Measurements from ENCODE around the gene PDE8B. TPM values are rescaled to one million over a fixed set of nuclear protein-coding genes. Genes with fewer than 3 reads are reported as not detected.

PDE8B gene
- total RNA-seq, 1 experiment from 2014 or later, result 0.54 TPM

GRCh38 chr5:77398896-77399295 lies 188.4 kb downstream of the PDE8B start:
- DNase-seq, result no peak
- H3K4me3 Mint-ChIP-seq (ENCODE audit: low read depth, unreplicated experiment), result no peak overlapping the region
- H3K27ac Mint-ChIP-seq (ENCODE audit: unreplicated experiment), result no peak overlapping the region

GRCh38 chr5:77400645-77401044 lies 190.2 kb downstream of the PDE8B start:
- Mint-ChIP-seq H3K9me3 (ENCODE audit: low read depth, unreplicated experiment) (no peaks in the 10 kb centered on the region), H3K4me3 (ENCODE audit: low read depth, unreplicated experiment) (no peak overlapping the region), H3K27me3 (ENCODE audit: unreplicated experiment) (no peaks in the 10 kb centered on the region), H3K36me3 (ENCODE audit: insufficient read depth, unreplicated experiment) (no peaks in the 10 kb centered on the region), H3K27ac (ENCODE audit: unreplicated experiment) (no peak overlapping the region), H3K4me1 (ENCODE audit: low read depth, unreplicated experiment) (no peaks in the 10 kb centered on the region)
- CTCF ChIA-PET, result no interaction called here
- TF ChIP-seq CTCF (IDR thresholded peaks at IDR 0.05; ENCODE audit: unreplicated experiment), result no peak
- intact Hi-C loops (cut with micrococcal nuclease; ENCODE audit: unreplicated experiment), result no loop called here
- no TSS peak for BruUV-seq (replicated peaks)
- DNase-seq, result no peak

More at GRCh38 chr5:77398896-77399295, 188.4 kb downstream of the PDE8B start:
- H3K4me1 Mint-ChIP-seq (ENCODE audit: low read depth, unreplicated experiment), result no peaks in the 10 kb centered on the region
- intact Hi-C loops (cut with micrococcal nuclease; ENCODE audit: unreplicated experiment), result no loop called here
- no peaks in the 10 kb centered on the region for H3K36me3 Mint-ChIP-seq (ENCODE audit: insufficient read depth, unreplicated experiment)
- no peaks in the 10 kb centered on the region for H3K9me3 Mint-ChIP-seq (ENCODE audit: low read depth, unreplicated experiment)
- BruUV-seq (replicated peaks), result no TSS peak
- no peak for TF ChIP-seq CTCF (IDR thresholded peaks at IDR 0.05; ENCODE audit: unreplicated experiment)
- CTCF ChIA-PET, result no interaction called here
- H3K27me3 Mint-ChIP-seq (ENCODE audit: unreplicated experiment), result no peaks in the 10 kb centered on the region

GRCh38 chr5:77402796-77403195 lies 192.3 kb downstream of the PDE8B start:
- Mint-ChIP-seq H3K9me3 (ENCODE audit: low read depth, unreplicated experiment) (no peaks in the 10 kb centered on the region), H3K27me3 (ENCODE audit: unreplicated experiment) (peaks cover 11% of the 10 kb centered on the region), H3K36me3 (ENCODE audit: insufficient read depth, unreplicated experiment) (no peaks in the 10 kb centered on the region), H3K4me3 (ENCODE audit: low read depth, unreplicated experiment) (no peak overlapping the region), H3K27ac (ENCODE audit: unreplicated experiment) (no peak overlapping the region), H3K4me1 (ENCODE audit: low read depth, unreplicated experiment) (no peaks in the 10 kb centered on the region)
- no TSS peak for BruUV-seq (replicated peaks)
- intact Hi-C loops (cut with micrococcal nuclease; ENCODE audit: unreplicated experiment), result no loop called here
- no peak for DNase-seq
- CTCF ChIA-PET, result no interaction called here
- no peak for TF ChIP-seq CTCF (IDR thresholded peaks at IDR 0.05; ENCODE audit: unreplicated experiment)

- no peaks in the 10 kb centered on the region for H3K9me3 Mint-ChIP-seq (ENCODE audit: low read depth, unreplicated experiment)
- no peak for DNase-seq
- H3K4me3 Mint-ChIP-seq (ENCODE audit: low read depth, unreplicated experiment), result no peak overlapping the region
- CTCF ChIA-PET, result interaction anchor here (0.6 kb wide), 1 partner anchor 1091 kb away, joined by 3 read pairs; no protein-coding TSS in a partner anchor
- H3K36me3 Mint-ChIP-seq (ENCODE audit: insufficient read depth, unreplicated experiment), result no peaks in the 10 kb centered on the region
- TF ChIP-seq CTCF (IDR thresholded peaks at IDR 0.05; ENCODE audit: unreplicated experiment), result no peak
- peaks cover 20% of the 10 kb centered on the region for H3K27me3 Mint-ChIP-seq (ENCODE audit: unreplicated experiment)
- no peaks in the 10 kb centered on the region for H3K4me1 Mint-ChIP-seq (ENCODE audit: low read depth, unreplicated experiment)
- H3K27ac Mint-ChIP-seq (ENCODE audit: unreplicated experiment), result no peak overlapping the region
- no TSS peak for BruUV-seq (replicated peaks)
- intact Hi-C loops (cut with micrococcal nuclease; ENCODE audit: unreplicated experiment), result no loop called here
Measured at GRCh38 chr5:77407152-77407551, 196.7 kb downstream of the PDE8B start.
